DOHH2 (cell line): ENCODE measurements around the gene CDH10.

Source experiments
- H3F3A ChIP-seq: fragments of 200-600 bp; sonication (generic), shearing (Covaris generic); 2 replicates; pipeline ENCODE4 v1.6.0; 2016; ENCODE audit warnings: antibody characterized with exemption, mild to moderate bottlenecking; ENCODE audit not compliant: control insufficient read depth, insufficient read depth
- H3K27ac ChIP-seq: fragments of 200-600 bp; sonication (generic); 2 replicates; pipeline ENCODE4 v1.5.1; 2014; ENCODE audit warnings: low read depth, mild to moderate bottlenecking, low read length, moderate library complexity
- H3K27me3 ChIP-seq: fragments of 200-600 bp; sonication (generic); 2 replicates; pipeline ENCODE4 v1.6.1; 2014; ENCODE audit warnings: mild to moderate bottlenecking, low read length, mixed read lengths; ENCODE audit not compliant: control insufficient read depth
- H3K36me3 ChIP-seq: fragments of 200-600 bp; sonication (generic); 2 replicates; pipeline ENCODE4 v1.6.1; 2014; ENCODE audit warnings: mild to moderate bottlenecking, low read length, moderate library complexity, mixed read lengths; ENCODE audit not compliant: control insufficient read depth
- H3K4me1 ChIP-seq: fragments of 200-600 bp; sonication (generic); 2 replicates; pipeline ENCODE4 v1.6.1; 2014; ENCODE audit warnings: mild to moderate bottlenecking, low read length, mixed read lengths; ENCODE audit not compliant: control insufficient read depth
- H3K4me2 ChIP-seq: fragments of 200-600 bp; sonication (generic); 2 replicates; pipeline ENCODE4 v1.6.0; 2014; ENCODE audit warnings: mild to moderate bottlenecking, low read length, moderate library complexity
- H3K4me3 ChIP-seq: fragments of 200-600 bp; sonication (generic); 2 replicates; pipeline ENCODE4 v1.5.1; 2014; ENCODE audit warnings: mild to moderate bottlenecking, low read length, mixed read lengths
- H3K79me2 ChIP-seq: fragments of 200-600 bp; sonication (generic); 2 replicates; pipeline ENCODE4 v1.6.1; 2014; ENCODE audit warnings: mild to moderate bottlenecking, low read length, mixed read lengths; ENCODE audit not compliant: control insufficient read depth
- H3K9me2 ChIP-seq: fragments of 200-600 bp; sonication (generic); replicated peaks from 2 replicates; pipeline ENCODE4 v1.6.1; 2014; ENCODE audit warnings: mild to moderate bottlenecking, low read length, mixed read lengths; ENCODE audit not compliant: control insufficient read depth
- H3K9me3 ChIP-seq: fragments of 200-600 bp; sonication (generic); 2 replicates; pipeline ENCODE4 v1.6.1; 2014; ENCODE audit warnings: antibody characterized with exemption, low read length, mixed read lengths; ENCODE audit not compliant: control insufficient read depth, insufficient read depth
- H4K20me1 ChIP-seq: fragments of 200-600 bp; sonication (generic); 2 replicates; pipeline ENCODE4 v1.6.0; 2014; ENCODE audit warnings: low read depth, mild to moderate bottlenecking, antibody characterized with exemption, low read length, moderate library complexity; ENCODE audit not compliant: control insufficient read depth, insufficient read depth
- EZH2phosphoT487 ChIP-seq: fragments of 200-600 bp; sonication (generic); IDR thresholded peaks from 2 replicates; pipeline ENCODE4 v1.6.1; 2017; ENCODE audit warnings: borderline replicate concordance, mild to moderate bottlenecking, antibody characterized with exemption, low read length, moderate library complexity, mixed read lengths
- TF ChIP-seq, protein P1 (sequence below): fragments of 200-600 bp; sonication (generic); IDR thresholded peaks from one replicate; pipeline ENCODE4 v1.5.1; 2014; ENCODE audit warnings: antibody characterized with exemption, mild to moderate bottlenecking, low read depth, low read length; ENCODE audit not compliant: poor library complexity, severe bottlenecking

CDH10 gene

GRCh38 chr5:24510523-24510988 is 134.2 kb downstream of the CDH10 start:
- Histone ChIP-seq H3K4me3 (no peak overlapping the region), H3K36me3 (no peaks in the 10 kb centered on the region), H3K4me1 (no peaks in the 10 kb centered on the region), H3K79me2 (no peaks in the 10 kb centered on the region), H4K20me1 (no peaks in the 10 kb centered on the region), H3F3A (no peaks in the 10 kb centered on the region), H3K4me2 (no peak overlapping the region), H3K27me3 (no peaks in the 10 kb centered on the region), H3K9me2 (no peaks in the 10 kb centered on the region), H3K27ac (no peak overlapping the region), H3K9me3 (no peaks in the 10 kb centered on the region)
- no peak for TF ChIP-seq EZH2phosphoT487
- TF ChIP-seq, protein P1, sequence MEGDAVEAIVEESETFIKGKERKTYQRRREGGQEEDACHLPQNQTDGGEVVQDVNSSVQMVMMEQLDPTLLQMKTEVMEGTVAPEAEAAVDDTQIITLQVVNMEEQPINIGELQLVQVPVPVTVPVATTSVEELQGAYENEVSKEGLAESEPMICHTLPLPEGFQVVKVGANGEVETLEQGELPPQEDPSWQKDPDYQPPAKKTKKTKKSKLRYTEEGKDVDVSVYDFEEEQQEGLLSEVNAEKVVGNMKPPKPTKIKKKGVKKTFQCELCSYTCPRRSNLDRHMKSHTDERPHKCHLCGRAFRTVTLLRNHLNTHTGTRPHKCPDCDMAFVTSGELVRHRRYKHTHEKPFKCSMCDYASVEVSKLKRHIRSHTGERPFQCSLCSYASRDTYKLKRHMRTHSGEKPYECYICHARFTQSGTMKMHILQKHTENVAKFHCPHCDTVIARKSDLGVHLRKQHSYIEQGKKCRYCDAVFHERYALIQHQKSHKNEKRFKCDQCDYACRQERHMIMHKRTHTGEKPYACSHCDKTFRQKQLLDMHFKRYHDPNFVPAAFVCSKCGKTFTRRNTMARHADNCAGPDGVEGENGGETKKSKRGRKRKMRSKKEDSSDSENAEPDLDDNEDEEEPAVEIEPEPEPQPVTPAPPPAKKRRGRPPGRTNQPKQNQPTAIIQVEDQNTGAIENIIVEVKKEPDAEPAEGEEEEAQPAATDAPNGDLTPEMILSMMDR: no peak

DNA sequence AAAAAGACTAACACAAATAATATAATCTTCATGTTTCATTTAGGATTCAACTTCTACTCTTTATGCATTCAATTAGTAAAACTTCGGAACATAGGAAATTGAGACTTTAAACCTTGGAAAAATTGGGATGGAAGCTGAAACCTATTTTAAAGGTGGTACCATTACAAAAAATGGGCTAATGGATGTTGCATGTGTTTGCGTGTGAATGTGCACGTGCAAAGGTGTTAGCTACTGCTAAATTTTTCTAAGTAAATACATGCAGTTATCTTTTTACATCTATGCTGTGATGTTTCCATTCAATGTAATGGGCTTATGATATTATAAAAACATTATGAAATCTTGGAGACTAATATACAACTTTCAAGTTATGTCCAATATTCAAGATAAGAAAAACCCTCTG is 134.8 kb downstream of the CDH10 start:
- H3F3A ChIP-seq: no peaks in the 10 kb centered on the region
- TF ChIP-seq, protein P1: no peak
- no peak for TF ChIP-seq EZH2phosphoT487
- no peaks in the 10 kb centered on the region for H3K79me2 ChIP-seq
- no peaks in the 10 kb centered on the region for H3K9me2 ChIP-seq
- no peak overlapping the region for H3K4me3 ChIP-seq
- H3K4me2 ChIP-seq: no peak overlapping the region
- H3K4me1 ChIP-seq: no peaks in the 10 kb centered on the region
- no peaks in the 10 kb centered on the region for H3K27me3 ChIP-seq
- no peaks in the 10 kb centered on the region for H4K20me1 ChIP-seq
- no peak overlapping the region for H3K27ac ChIP-seq
- no peaks in the 10 kb centered on the region for H3K9me3 ChIP-seq
- H3K36me3 ChIP-seq: no peaks in the 10 kb centered on the region

DNA sequence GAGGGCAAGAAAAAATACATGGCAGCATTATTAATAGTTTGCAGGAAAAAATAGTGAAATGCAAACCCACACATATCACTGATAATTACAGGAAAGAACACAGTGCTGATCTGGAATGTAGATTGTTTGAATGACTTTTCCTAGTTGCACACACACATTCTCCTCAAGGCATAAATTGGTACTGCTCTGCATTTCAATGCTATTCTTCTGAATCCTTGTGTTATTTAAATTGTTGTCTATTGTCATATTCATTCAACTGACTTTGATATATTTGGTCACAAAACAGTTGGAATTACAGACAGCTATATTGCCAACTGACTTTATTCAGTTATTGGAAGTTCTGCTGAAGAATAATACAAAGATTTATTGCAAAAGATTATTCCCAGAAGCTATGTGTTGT is 139.5 kb downstream of the CDH10 start:
- no peaks in the 10 kb centered on the region for H3K27me3 ChIP-seq
- no peak overlapping the region for H3K4me2 ChIP-seq
- H3K9me3 ChIP-seq: no peaks in the 10 kb centered on the region
- no peaks in the 10 kb centered on the region for H3K79me2 ChIP-seq
- no peaks in the 10 kb centered on the region for H3K9me2 ChIP-seq
- no peaks in the 10 kb centered on the region for H3F3A ChIP-seq
- no peaks in the 10 kb centered on the region for H4K20me1 ChIP-seq
- no peak overlapping the region for H3K4me3 ChIP-seq
- H3K36me3 ChIP-seq: no peaks in the 10 kb centered on the region
- no peaks in the 10 kb centered on the region for H3K4me1 ChIP-seq
- no peak overlapping the region for H3K27ac ChIP-seq
- TF ChIP-seq, protein P1: no peak
- no peak for TF ChIP-seq EZH2phosphoT487

DNA sequence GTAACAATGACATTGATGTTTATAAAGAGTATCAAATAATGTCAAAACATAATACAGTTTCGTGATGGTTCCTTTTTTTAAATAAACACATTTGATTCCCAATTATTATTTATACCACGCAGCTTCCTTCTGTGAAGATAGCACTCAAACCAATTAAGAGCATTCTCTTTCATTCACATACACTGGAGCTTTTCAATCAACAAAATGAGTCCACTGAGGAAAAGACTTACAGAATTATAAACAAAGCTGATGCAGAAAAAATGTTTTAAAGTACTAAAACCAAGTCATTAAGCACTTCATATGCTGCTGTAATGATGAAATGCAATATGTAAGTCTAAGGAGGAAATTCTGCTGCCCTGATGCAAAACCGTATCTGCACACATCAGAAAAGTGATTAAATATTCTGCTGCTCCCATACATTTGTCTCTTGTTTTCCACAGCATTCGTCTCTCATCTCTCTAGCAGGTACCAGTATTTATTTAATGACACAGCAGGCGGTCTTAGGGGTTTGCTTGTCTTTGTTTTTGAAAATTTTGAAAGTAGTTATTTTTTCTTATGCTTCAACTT is 147.1 kb downstream of the CDH10 start:
- Histone ChIP-seq H3K4me1 (no peaks in the 10 kb centered on the region), H3K36me3 (no peaks in the 10 kb centered on the region), H3K27me3 (no peaks in the 10 kb centered on the region), H4K20me1 (no peaks in the 10 kb centered on the region), H3F3A (no peaks in the 10 kb centered on the region), H3K27ac (no peak overlapping the region), H3K79me2 (no peaks in the 10 kb centered on the region), H3K9me3 (no peaks in the 10 kb centered on the region), H3K4me3 (no peak overlapping the region), H3K9me2 (no peaks in the 10 kb centered on the region), H3K4me2 (no peak overlapping the region)
- no peak for TF ChIP-seq EZH2phosphoT487
- TF ChIP-seq, protein P1: no peak
